Uterus (tissue), 2 donors: ENCODE measurements around the gene N4BP2L2.

Experiments
- POLR2A ChIP-seq, 2 donors: fragments of 450-650 bp; IDR thresholded peaks; one replicate each; pipeline ENCODE4 v1.6.1; 2016; ENCODE audit warnings: antibody characterized with exemption in 2 of 2, mild to moderate bottlenecking in 1 of 2, moderate library complexity in 1 of 2
- TF ChIP-seq, protein P1 (sequence below), 4 experiments: fragments of 200-600 bp in 2 of 4; fragments of 450-650 bp in 2 of 4; sonication (generic) in 2 of 4; IDR thresholded peaks; one replicate each; pipeline ENCODE4 v1.5.1; 2016 to 2019; ENCODE audit warnings: antibody characterized with exemption in 4 of 4, mild to moderate bottlenecking in 2 of 4, moderate library complexity in 1 of 4

DNA sequence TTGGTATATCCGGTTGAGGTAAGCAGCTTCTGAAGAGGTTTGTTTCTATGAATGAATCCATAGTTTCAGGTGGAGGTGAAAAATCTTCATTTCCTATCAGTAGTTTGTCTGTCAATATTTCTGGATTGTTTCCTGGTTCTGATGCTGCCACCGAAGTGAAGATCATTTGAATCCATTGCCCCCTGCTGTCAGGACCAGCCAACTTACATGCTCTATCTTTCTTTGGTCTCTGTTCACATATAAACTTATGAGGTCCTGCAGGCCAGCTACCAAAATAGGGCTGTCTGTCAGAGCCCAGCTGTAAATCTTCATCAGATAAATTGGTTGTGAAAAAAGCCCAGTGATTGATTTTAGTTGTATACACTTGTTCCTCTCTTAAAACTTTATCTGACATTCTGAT, 95.5 kb downstream of the N4BP2L2 start:
- TF ChIP-seq, protein P1, sequence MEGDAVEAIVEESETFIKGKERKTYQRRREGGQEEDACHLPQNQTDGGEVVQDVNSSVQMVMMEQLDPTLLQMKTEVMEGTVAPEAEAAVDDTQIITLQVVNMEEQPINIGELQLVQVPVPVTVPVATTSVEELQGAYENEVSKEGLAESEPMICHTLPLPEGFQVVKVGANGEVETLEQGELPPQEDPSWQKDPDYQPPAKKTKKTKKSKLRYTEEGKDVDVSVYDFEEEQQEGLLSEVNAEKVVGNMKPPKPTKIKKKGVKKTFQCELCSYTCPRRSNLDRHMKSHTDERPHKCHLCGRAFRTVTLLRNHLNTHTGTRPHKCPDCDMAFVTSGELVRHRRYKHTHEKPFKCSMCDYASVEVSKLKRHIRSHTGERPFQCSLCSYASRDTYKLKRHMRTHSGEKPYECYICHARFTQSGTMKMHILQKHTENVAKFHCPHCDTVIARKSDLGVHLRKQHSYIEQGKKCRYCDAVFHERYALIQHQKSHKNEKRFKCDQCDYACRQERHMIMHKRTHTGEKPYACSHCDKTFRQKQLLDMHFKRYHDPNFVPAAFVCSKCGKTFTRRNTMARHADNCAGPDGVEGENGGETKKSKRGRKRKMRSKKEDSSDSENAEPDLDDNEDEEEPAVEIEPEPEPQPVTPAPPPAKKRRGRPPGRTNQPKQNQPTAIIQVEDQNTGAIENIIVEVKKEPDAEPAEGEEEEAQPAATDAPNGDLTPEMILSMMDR (IDR thresholded peaks at IDR 0.05): peak in 3 of 4 experiments; percentile 8 to 33 (median 10)
- TF ChIP-seq POLR2A (IDR thresholded peaks at IDR 0.05): no peak
